GM19397 (cell line): Measurements from ENCODE around the gene FAM193A.
A peak's percentile ranks its signal among the peaks of the same experiment; 100 is the strongest.
"Not testable (repeated sequence)": the region's sequence is repeated elsewhere in the genome, so short reads cannot be mapped to it uniquely, and the experiment has no call there.

ENCODE experiments used
- ATAC-seq: cut with Tn5 transposase; IDR thresholded peaks from one replicate; pipeline ENCODE4 v1.9.1; 2021; ENCODE audit warnings: mild to moderate bottlenecking, moderate library complexity; ENCODE audit not compliant: unreplicated experiment

Gene FAM193A

GRCh38 chr4:2536193-2537010, at the start of gene FAM193A:
FAM193A (plus strand) TSS chr4:2536647; CDS start chr4:2536916, 269 bp downstream.
- peak; percentile 82 for ATAC-seq

GRCh38 chr4:2486981-2487380, 49.5 kb upstream of the FAM193A start:
- ATAC-seq = no peak

- ATAC-seq = no peak
Observed at GRCh38 chr4:2487632-2488031, 48.8 kb upstream of the FAM193A start.

GRCh38 chr4:2489081-2489805, 47.2 kb upstream of the FAM193A start:
- no peak for ATAC-seq

GRCh38 chr4:2489841-2490552, 46.5 kb upstream of the FAM193A start:
- ATAC-seq = no peak

GRCh38 chr4:2492970-2493369, 43.5 kb upstream of the FAM193A start:
- no peak for ATAC-seq

- ATAC-seq = no peak
Observed at GRCh38 chr4:2494992-2495391, 41.5 kb upstream of the FAM193A start.

GRCh38 chr4:2497324-2497723, 39.1 kb upstream of the FAM193A start:
- no peak for ATAC-seq

GRCh38 chr4:2497931-2498330, 38.5 kb upstream of the FAM193A start:
- peak; percentile 69 for ATAC-seq

GRCh38 chr4:2500547-2500946, 35.9 kb upstream of the FAM193A start:
- no peak for ATAC-seq

GRCh38 chr4:2501034-2501594, 35.3 kb upstream of the FAM193A start:
- no peak for ATAC-seq

GRCh38 chr4:2503809-2504208, 32.6 kb upstream of the FAM193A start:
- ATAC-seq = no peak

- ATAC-seq = no peak
Observed at GRCh38 chr4:2507259-2507658, 29.2 kb upstream of the FAM193A start.

- ATAC-seq = no peak
Observed at GRCh38 chr4:2507855-2508254, 28.6 kb upstream of the FAM193A start.

GRCh38 chr4:2510351-2511259, 25.8 kb upstream of the FAM193A start:
- no peak for ATAC-seq

GRCh38 chr4:2511645-2512131, 24.8 kb upstream of the FAM193A start:
- ATAC-seq = no peak

- ATAC-seq = no peak
Observed at GRCh38 chr4:2512396-2513135, 23.9 kb upstream of the FAM193A start.

GRCh38 chr4:2514193-2514592, 22.3 kb upstream of the FAM193A start:
- not testable (repeated sequence) for ATAC-seq

- not testable (repeated sequence) for ATAC-seq
Observed at GRCh38 chr4:2514944-2515343, 21.5 kb upstream of the FAM193A start.
